CD14-positive monocyte (primary cell): ENCODE results near the gene DEFB131B. TPM values are rescaled to one million over a fixed set of nuclear protein-coding genes. Genes with fewer than 3 reads are reported as not detected.
"Not testable (repeated sequence)": the region's sequence is repeated elsewhere in the genome, so short reads cannot be mapped to it uniquely, and the experiment has no call there.

Experiments used
- DNase-seq, 3 donors: peaks; one replicate each; pipeline ENCODE4 v3.0.0-alpha.2; 2011 to 2022
- H2AFZ ChIP-seq: 2 replicates; pipeline ENCODE4 v1.6.0; 2012; ENCODE audit warnings: mild to moderate bottlenecking, low read depth, low read length, inconsistent platforms; ENCODE audit not compliant: insufficient read depth, poor library complexity, severe bottlenecking
- H3K27ac ChIP-seq, 2 donors: 1 replicate in 1 of 2; 2 replicates in 1 of 2; pipeline ENCODE4 v1.5.1; 2012 to 2013; ENCODE audit warnings: low read length in 2 of 2, control low read depth in 1 of 2, inconsistent platforms in 1 of 2, low read depth in 1 of 2, mild to moderate bottlenecking in 1 of 2
- H3K27me3 ChIP-seq, 2 donors: one replicate each; pipeline versions ENCODE4 v1.6.0 to v1.6.1; 2011 to 2013; ENCODE audit warnings: low read length in 2 of 2; ENCODE audit not compliant: control insufficient read depth in 2 of 2, insufficient read depth in 2 of 2
- H3K36me3 ChIP-seq, 2 donors: replicated peaks in 1 of 2; 1 replicate in 1 of 2; 2 replicates in 1 of 2; pipeline versions ENCODE4 v1.5.1 to v1.6.1; 2012 to 2013; ENCODE audit warnings: low read length in 2 of 2, control low read depth in 1 of 2, inconsistent platforms in 1 of 2, mild to moderate bottlenecking in 1 of 2; ENCODE audit not compliant: insufficient read depth in 2 of 2, control insufficient read depth in 1 of 2
- H3K4me1 ChIP-seq, 2 donors: 1 replicate in 1 of 2; 2 replicates in 1 of 2; pipeline versions ENCODE4 v1.5.1 to v1.6.1; 2012 to 2013; ENCODE audit warnings: low read length in 2 of 2, control low read depth in 1 of 2, inconsistent platforms in 1 of 2, mild to moderate bottlenecking in 1 of 2, moderate library complexity in 1 of 2; ENCODE audit not compliant: insufficient read depth in 2 of 2, control insufficient read depth in 1 of 2
- H3K4me2 ChIP-seq: replicated peaks from 2 replicates; pipeline ENCODE3; 2012; ENCODE audit warnings: low read length, moderate library complexity, mild to moderate bottlenecking; ENCODE audit not compliant: poor library complexity, severe bottlenecking; ENCODE audit errors: extremely low read depth
- H3K4me3 ChIP-seq, 3 experiments: fragments of 200-600 bp in 1 of 3; sonication (generic) in 1 of 3; replicated peaks in 1 of 3; 1 replicate in 2 of 3; 2 replicates in 1 of 3; pipeline ENCODE4 v1.5.1; 2011 to 2013; ENCODE audit warnings: low read length in 3 of 3, mild to moderate bottlenecking in 3 of 3, control low read depth in 2 of 3, low read depth in 2 of 3, inconsistent platforms in 1 of 3, moderate library complexity in 1 of 3
- H3K79me2 ChIP-seq: 2 replicates; pipeline ENCODE4 v1.6.0; 2012; ENCODE audit warnings: mild to moderate bottlenecking, control low read depth, inconsistent platforms, low read length, moderate library complexity; ENCODE audit not compliant: insufficient read depth
- H3K9ac ChIP-seq: 2 replicates; pipeline ENCODE4 v1.6.0; 2017; ENCODE audit warnings: low read length, mild to moderate bottlenecking; ENCODE audit not compliant: insufficient read depth, poor library complexity, severe bottlenecking
- H3K9me3 ChIP-seq, 2 donors: replicated peaks in 1 of 2; 1 replicate in 1 of 2; 2 replicates in 1 of 2; pipeline versions ENCODE4 v1.5.1 to v1.6.1; 2012 to 2013; ENCODE audit warnings: low read length in 2 of 2, control low read depth in 1 of 2; ENCODE audit not compliant: control insufficient read depth in 1 of 2, insufficient read depth in 1 of 2
- H4K20me1 ChIP-seq: 2 replicates; pipeline ENCODE4 v1.6.0; 2012; ENCODE audit warnings: mild to moderate bottlenecking, low read length, control low read depth, moderate library complexity; ENCODE audit not compliant: insufficient read depth
- H3K27ac Mint-ChIP-seq, 7 donors: one replicate each; pipeline ENCODE4 v1.8.0; 2020; ENCODE audit warnings: mild to moderate bottlenecking in 7 of 7, mixed read lengths in 7 of 7, moderate library complexity in 6 of 7, inconsistent platforms in 2 of 7
- H3K27me3 Mint-ChIP-seq, 3 donors: one replicate each; pipeline ENCODE4 v1.8.0; 2021 to 2022; ENCODE audit warnings: low read depth in 3 of 3, mild to moderate bottlenecking in 3 of 3, mixed read lengths in 3 of 3, moderate library complexity in 3 of 3, inconsistent platforms in 1 of 3
- H3K36me3 Mint-ChIP-seq, 2 donors: one replicate each; pipeline ENCODE4 v1.8.0; 2020; ENCODE audit warnings: mixed read lengths in 2 of 2, inconsistent platforms in 1 of 2, mild to moderate bottlenecking in 1 of 2
- H3K4me1 Mint-ChIP-seq: one replicate; pipeline ENCODE4 v1.8.0; 2020; ENCODE audit warnings: mild to moderate bottlenecking, mixed read lengths
- H3K4me3 Mint-ChIP-seq, 2 donors: one replicate each; pipeline ENCODE4 v1.8.0; 2020; ENCODE audit warnings: mild to moderate bottlenecking in 2 of 2, mixed read lengths in 2 of 2, moderate library complexity in 1 of 2
- H3K9me3 Mint-ChIP-seq, 7 donors: one replicate each; pipeline ENCODE4 v1.8.0; 2020 to 2022; ENCODE audit warnings: mixed read lengths in 7 of 7, mild to moderate bottlenecking in 6 of 7, moderate library complexity in 6 of 7, inconsistent platforms in 2 of 7
- WGBS: methylation state at CpG from one replicate; pipeline ENCODE4 v1.1.5; 2013; ENCODE audit warnings: missing lambda C conversion rate; ENCODE audit not compliant: insufficient coverage; 5-methylcytosine and 5-hydroxymethylcytosine counted together
- intact Hi-C, 2 donors: fragments of 100-400 bp; cut with micrococcal nuclease; formaldehyde crosslinking; loops; one replicate each; pipeline versions ENCODE4 v1.15.0 to v1.15.1; 2023
- polyA minus RNA-seq: library from RNA; depleted of rRNA, polyadenylated mRNA; stranded (reverse); fragments of >200 nt; gene quantifications from 2 replicates; pipeline ENCODE4 v1.2.3, GENCODE V29; 2012
- polyA plus RNA-seq, 3 donors: library from polyadenylated mRNA; depleted of rRNA in 1 of 3; unstranded in 2 of 3; stranded (reverse) in 1 of 3; fragments of 300-500 nt in 2 of 3; fragments of >200 nt in 1 of 3; fragmentation: Illumina TruSeq in 2 of 3; gene quantifications; 1 replicate in 2 of 3; 2 replicates in 1 of 3; pipeline ENCODE4 v1.2.3, GENCODE V29; 2012 to 2021
- total RNA-seq, 12 experiments: library from RNA in 1 of 12; stranded (reverse) in 1 of 12; fragments of 120-200 nt in 1 of 12; gene quantifications; one replicate each; pipeline ENCODE4 v1.2.4 and lab custom pipeline; 2013 to 2026; ENCODE audit warnings: mixed read lengths in 6 of 12, inconsistent platforms in 1 of 12

Gene DEFB131B
- total RNA-seq (2013): not detected
- polyA plus RNA-seq (not detected), polyA minus RNA-seq (not detected in 2 replicates), total RNA-seq (lab: John Stamatoyannopoulos, UW) (0 to 0.15 (median 0) reads per million in 11 experiments)

GRCh38 chr11:71878059-71878458, at the start of gene DEFB131B:
TSS of gene DEFB131B (plus strand) at chr11:71878453. CDS start at chr11:71878453, 0 bp downstream.
- intact Hi-C loops: not testable (repeated sequence)
- peaks cover 23 to 35% of the 10 kb centered on the region in 2 donors for H3K36me3 Mint-ChIP-seq
- no CpG with 5 or more reads among the region's 1 CpG for WGBS

GRCh38 chr11:71829247-71829646, 49.0 kb upstream of the DEFB131B start:
- H3K4me2 ChIP-seq, H3K27me3 Mint-ChIP-seq, H3K27ac Mint-ChIP-seq, H2AFZ ChIP-seq, H3K9me3 ChIP-seq, H3K36me3 Mint-ChIP-seq, H3K27ac ChIP-seq, H3K4me3 Mint-ChIP-seq, DNase-seq, H3K9ac ChIP-seq, H3K9me3 Mint-ChIP-seq, H3K4me1 Mint-ChIP-seq, H4K20me1 ChIP-seq, H3K79me2 ChIP-seq, H3K4me3 ChIP-seq, intact Hi-C loops, H3K36me3 ChIP-seq, H3K27me3 ChIP-seq, H3K4me1 ChIP-seq: not testable (repeated sequence)
- no CpG with 5 or more reads among the region's 3 CpGs for WGBS

More at GRCh38 chr11:71878059-71878458, at the start of gene DEFB131B:
- H3K27me3 Mint-ChIP-seq, H3K4me2 ChIP-seq, H3K9me3 Mint-ChIP-seq, H4K20me1 ChIP-seq, H2AFZ ChIP-seq, H3K4me1 ChIP-seq, H3K27ac Mint-ChIP-seq, H3K9me3 ChIP-seq, H3K27ac ChIP-seq, H3K27me3 ChIP-seq, DNase-seq, H3K9ac ChIP-seq, H3K4me1 Mint-ChIP-seq, H3K79me2 ChIP-seq, H3K4me3 Mint-ChIP-seq, H3K36me3 ChIP-seq, H3K4me3 ChIP-seq: not testable (repeated sequence)

GRCh38 chr11:71829686-71830085, 48.6 kb upstream of the DEFB131B start:
- H3K27ac Mint-ChIP-seq, H3K36me3 ChIP-seq, H3K9me3 Mint-ChIP-seq, H3K4me1 ChIP-seq, H3K4me3 ChIP-seq, H2AFZ ChIP-seq, H4K20me1 ChIP-seq, intact Hi-C loops, H3K36me3 Mint-ChIP-seq, H3K4me3 Mint-ChIP-seq, H3K4me2 ChIP-seq, H3K4me1 Mint-ChIP-seq, H3K27ac ChIP-seq, H3K9ac ChIP-seq, H3K9me3 ChIP-seq, DNase-seq, H3K79me2 ChIP-seq, H3K27me3 Mint-ChIP-seq, H3K27me3 ChIP-seq: not testable (repeated sequence)
- WGBS: no CpG with 5 or more reads among the region's 3 CpGs

GRCh38 chr11:71832811-71833210, 45.4 kb upstream of the DEFB131B start, which contains the start of gene DEFB108B:
TSS of gene DEFB108B (plus strand) at chr11:71833200. CDS start at chr11:71833200, 0 bp downstream.
- H3K27me3 Mint-ChIP-seq, H3K4me2 ChIP-seq, H2AFZ ChIP-seq, H3K9me3 Mint-ChIP-seq, H3K4me3 ChIP-seq, H3K27me3 ChIP-seq, H3K79me2 ChIP-seq, DNase-seq, H3K4me1 ChIP-seq, H3K9ac ChIP-seq, H3K36me3 ChIP-seq, H3K27ac ChIP-seq, H3K9me3 ChIP-seq, H3K36me3 Mint-ChIP-seq, H3K27ac Mint-ChIP-seq, H3K4me3 Mint-ChIP-seq, H3K4me1 Mint-ChIP-seq, H4K20me1 ChIP-seq, intact Hi-C loops: not testable (repeated sequence)
- WGBS: no CpG with 5 or more reads among the region's 1 CpG
